Ramos (cell line): ENCODE data around the gene LRFN3.
"Not testable (repeated sequence)": the region's sequence is repeated elsewhere in the genome, so short reads cannot be mapped to it uniquely, and the experiment has no call there.

ENCODE experiments used
- in situ Hi-C: fragments of 300-500 bp; cut with MboI; formaldehyde crosslinking; loops from one replicate; pipeline ENCODE4 v1.14.3; 2022; ENCODE audit warnings: low sequenced_read_pairs; ENCODE audit not compliant: unreplicated experiment

The LRFN3 gene

GRCh38 chr19:35935911-35936737 is at the start of gene LRFN3:
Gene LRFN3, plus strand, starts transcription at chr19:35936374. Its CDS starts 3,052 bp downstream, at chr19:35939426.
- in situ Hi-C loops, result loop anchor here (10.0 kb wide), 1 partner anchor 241 kb away; no protein-coding TSS in a partner anchor

- in situ Hi-C loops, result loop anchor here (5.0 kb wide), 1 partner anchor 45 kb away; no protein-coding TSS in a partner anchor
Measured at GRCh38 chr19:35887197-35887596, 49.0 kb upstream of the LRFN3 start.

- in situ Hi-C loops, result loop anchor here (5.0 kb wide), 1 partner anchor 44 kb away; no protein-coding TSS in a partner anchor
Measured at GRCh38 chr19:35888398-35888797, 47.8 kb upstream of the LRFN3 start.

- in situ Hi-C loops, result loop anchor here (5.0 kb wide), 1 partner anchor 43 kb away; no protein-coding TSS in a partner anchor
Measured at GRCh38 chr19:35889370-35890112, 46.6 kb upstream of the LRFN3 start.

GRCh38 chr19:35890113-35890650 is 46.0 kb upstream of the LRFN3 start:
- in situ Hi-C loops, result no loop called here

GRCh38 chr19:35891819-35892218 is 44.4 kb upstream of the LRFN3 start:
- in situ Hi-C loops, result not testable (repeated sequence)

- in situ Hi-C loops, result no loop called here
Measured at GRCh38 chr19:35894342-35894741, 41.8 kb upstream of the LRFN3 start.

GRCh38 chr19:35895911-35896642 is 40.1 kb upstream of the LRFN3 start:
- in situ Hi-C loops, result no loop called here

- in situ Hi-C loops, result no loop called here
Measured at GRCh38 chr19:35896643-35897040, 39.5 kb upstream of the LRFN3 start.

GRCh38 chr19:35897706-35898451 is 38.3 kb upstream of the LRFN3 start:
- in situ Hi-C loops, result no loop called here

- in situ Hi-C loops, result no loop called here
Measured at GRCh38 chr19:35898499-35898809, 37.7 kb upstream of the LRFN3 start.

- in situ Hi-C loops, result no loop called here
Measured at GRCh38 chr19:35899547-35900214, 36.5 kb upstream of the LRFN3 start.

GRCh38 chr19:35901055-35901644 is 35.0 kb upstream of the LRFN3 start:
- in situ Hi-C loops, result no loop called here

- in situ Hi-C loops, result no loop called here
Measured at GRCh38 chr19:35901854-35902661, 34.1 kb upstream of the LRFN3 start, which contains the start of gene HCST. Gene HCST, plus strand, starts transcription at chr19:35902529. Its CDS starts 65 bp downstream, at chr19:35902594.

GRCh38 chr19:35902870-35903475 is 33.2 kb upstream of the LRFN3 start:
- in situ Hi-C loops, result no loop called here

- in situ Hi-C loops, result no loop called here
Measured at GRCh38 chr19:35903550-35904179, 32.5 kb upstream of the LRFN3 start.
